K562 (cell line): ENCODE results near the gene NOC4L. TPM values are rescaled to one million over a fixed set of nuclear protein-coding genes. Genes with fewer than 3 reads are reported as not detected.
A peak's percentile ranks its signal among the peaks of the same experiment; 100 is the strongest.

ENCODE experiments used
- ATAC-seq: fragments of 200-7000 bp; cut with Tn5 transposase; 3 replicates; pipeline ENCODE4 v1.9.1; 2020; ENCODE audit warnings: moderate library complexity
- BruUV-seq: library from RNA; stranded (reverse); fragments of 400-500 nt; replicated peaks from 2 replicates; lab custom pipeline; 2021; lab: Mats Ljungman, UMichigan
- CTCF ChIA-PET: fragments of 300-600 bp; formaldehyde crosslinking; extraction: SDS; loops from one replicate; lab custom pipeline; 2021; ENCODE audit warnings: low intra/inter-chr PET ratio; lab: Yijun Ruan, JAX
- POLR2A ChIA-PET: fragments of 300-600, 350-650 bp; sonication (Branson Sonifier 250); formaldehyde crosslinking; extraction: SDS; loops from one replicate; lab custom pipeline; 2021; ENCODE audit warnings: antibody characterized with exemption, inconsistent platforms; lab: Yijun Ruan, JAX
- DNase-seq, 4 experiments: peaks; one replicate each; pipeline versions ENCODE4 v3.0.0 to v3.0.0-alpha.2; 2011 to 2018; ENCODE audit warnings: low spot score in 3 of 4, mixed read lengths in 3 of 4; ENCODE audit errors: extremely low read depth in 1 of 4
- FAIRE-seq: peaks from 2 replicates; lab custom pipeline; 2011; peaks lifted over from hg19 to GRCh38; lab: Jason Lieb, UNC
- H2AFZ ChIP-seq: 2 replicates; pipeline ENCODE4 v1.6.0; 2011; ENCODE audit warnings: low read depth, low read length, control low read depth, inconsistent platforms
- H3K27ac ChIP-seq: fragments of 200-600 bp; 3 replicates; pipeline ENCODE4 v1.8.0; 2011; ENCODE audit warnings: low read depth, mild to moderate bottlenecking, control low read depth, inconsistent platforms, low read length, moderate library complexity, mixed read lengths; ENCODE audit errors: extremely low read depth
- H3K27me3 ChIP-seq, 2 experiments: fragments of 300-600 bp in 1 of 2; 2 replicates in 1 of 2; 3 replicates in 1 of 2; pipeline versions ENCODE4 v1.6.0 to v1.8.0; 2011; ENCODE audit warnings: inconsistent platforms in 2 of 2, low read length in 2 of 2, mild to moderate bottlenecking in 1 of 2, mixed read lengths in 1 of 2, moderate library complexity in 1 of 2; ENCODE audit not compliant: control insufficient read depth in 2 of 2, insufficient read depth in 2 of 2
- H3K36me3 ChIP-seq: fragments of 300-600 bp; 3 replicates; pipeline ENCODE4 v1.8.0; 2011; ENCODE audit warnings: mild to moderate bottlenecking, low read length, inconsistent platforms; ENCODE audit not compliant: control insufficient read depth, insufficient read depth
- H3K4me1 ChIP-seq, 2 experiments: fragments of 200-600 bp in 1 of 2; replicated peaks in 1 of 2; 2 replicates in 1 of 2; 3 replicates in 1 of 2; pipeline versions ENCODE4 v1.5.1 to v1.8.0; 2011; ENCODE audit warnings: inconsistent platforms in 2 of 2, low read length in 2 of 2, mild to moderate bottlenecking in 1 of 2, mixed read lengths in 1 of 2, moderate library complexity in 1 of 2; ENCODE audit not compliant: control insufficient read depth in 2 of 2, insufficient read depth in 2 of 2
- H3K4me2 ChIP-seq: 2 replicates; pipeline ENCODE4 v1.6.1; 2011; ENCODE audit warnings: low read length, control low read depth, inconsistent platforms, mixed read lengths; ENCODE audit not compliant: insufficient read depth
- H3K4me3 ChIP-seq: fragments of 200-600 bp; sonication (generic), shearing (Covaris generic); 2 replicates; pipeline ENCODE4 v1.5.1; 2016; ENCODE audit warnings: control low read depth, inconsistent platforms
- H3K79me2 ChIP-seq: fragments of 200-600 bp; 3 replicates; pipeline ENCODE4 v1.8.0; 2011; ENCODE audit warnings: low read length, inconsistent platforms; ENCODE audit not compliant: control insufficient read depth, insufficient read depth
- H3K9ac ChIP-seq, 2 experiments: 2 replicates each; pipeline versions ENCODE4 v1.6.0 to v1.6.1; 2011; ENCODE audit warnings: low read depth in 2 of 2, low read length in 2 of 2, control low read depth in 1 of 2, inconsistent platforms in 1 of 2, mild to moderate bottlenecking in 1 of 2, mixed read lengths in 1 of 2; ENCODE audit not compliant: insufficient read depth in 1 of 2
- H3K9me1 ChIP-seq: one replicate; pipeline ENCODE4 v1.6.0; 2011; ENCODE audit warnings: inconsistent platforms, mild to moderate bottlenecking, low read length, moderate library complexity; ENCODE audit not compliant: control insufficient read depth, insufficient read depth
- H3K9me3 ChIP-seq: replicated peaks from 2 replicates; pipeline ENCODE4 v1.5.1; 2011; ENCODE audit warnings: low read depth, low read length, inconsistent platforms; ENCODE audit not compliant: control insufficient read depth, insufficient read depth
- H4K20me1 ChIP-seq: replicated peaks from 2 replicates; pipeline ENCODE4 v1.6.1; 2011; ENCODE audit warnings: low read length, inconsistent platforms, mixed read lengths; ENCODE audit not compliant: control insufficient read depth, insufficient read depth
- COPS2 ChIP-seq: fragments of 450-650 bp; conservative IDR thresholded peaks from 2 replicates; pipeline ENCODE4 v1.6.1; 2016; ENCODE audit warnings: mild to moderate bottlenecking, moderate library complexity
- HDAC6 ChIP-seq: IDR thresholded peaks from 2 replicates; pipeline ENCODE4 v1.6.1; 2012; ENCODE audit warnings: low read depth, mild to moderate bottlenecking, control low read depth, inconsistent platforms, low read length, moderate library complexity
- ILF3 ChIP-seq: fragments of 450-650 bp; IDR thresholded peaks from 2 replicates; pipeline ENCODE4 v1.6.1; 2018; ENCODE audit warnings: antibody characterized with exemption, mild to moderate bottlenecking, moderate library complexity, borderline replicate concordance
- SMARCA5 ChIP-seq: fragments of 450-650 bp; IDR thresholded peaks from 2 replicates; pipeline ENCODE4 v1.6.1; 2016
- YY1 ChIP-seq, 3 experiments: IDR thresholded peaks; 2 replicates each; pipeline ENCODE4 v1.6.1; 2011; ENCODE audit warnings: low read length in 2 of 3, mild to moderate bottlenecking in 2 of 3, moderate library complexity in 2 of 3, borderline replicate concordance in 1 of 3, control low read depth in 1 of 3, low read depth in 1 of 3; ENCODE audit not compliant: insufficient read depth in 3 of 3, insufficient replicate concordance in 2 of 3, control insufficient read depth in 1 of 3, insufficient read length in 1 of 3; ENCODE audit errors: extremely low read depth in 1 of 3
- WGBS: fragments of 100-300 bp; shearing (Covaris generic); methylation state at CpG from one replicate; pipeline ENCODE4 v1.1.6; 2016; ENCODE audit warnings: low coverage, mixed read lengths; ENCODE audit not compliant: insufficient coverage; ENCODE audit errors: missing lambda C conversion rate; 5-methylcytosine and 5-hydroxymethylcytosine counted together
- in situ Hi-C: fragments of 300-500 bp; cut with MboI; formaldehyde crosslinking; loops from 4 replicates; pipeline ENCODE4 v1.15.0; 2018; ENCODE audit warnings: inconsistent platforms, mixed read lengths
- intact Hi-C: fragments of 100-400 bp; cut with micrococcal nuclease; formaldehyde crosslinking; loops from 2 replicates; pipeline ENCODE4 v1.14.2; 2022
- polyA plus RNA-seq, 8 experiments: library from polyadenylated mRNA; depleted of rRNA in 4 of 8; stranded (reverse) in 5 of 8; unstranded in 3 of 8; fragments of >200 nt; fragmentation: Nextera tagmentation in 2 of 8; fragmentation: Illumina TruSeq in 1 of 8; extraction: Ambion mirVana in 2 of 8; extraction: Trizol in 1 of 8; gene quantifications; 2 replicates each; pipeline versions ENCODE4 v1.2.1 to v1.2.3, GENCODE V29; 2011 to 2014; ENCODE audit warnings: inconsistent platforms in 1 of 8, missing spikeins in 1 of 8
- total RNA-seq, 7 experiments: library from RNA; depleted of rRNA in 6 of 7; stranded (reverse); fragments of >200 nt in 6 of 7; fragmentation: Illumina TruSeq in 2 of 7; extraction: Trizol in 2 of 7; gene quantifications; 2 replicates each; pipeline versions ENCODE4 v1.2.1 to v1.2.3, GENCODE V29; 2011 to 2021; ENCODE audit warnings: low replicate concordance in 1 of 7

Gene NOC4L
- total and polyA plus RNA-seq, 9 of the 15 experiments (the other 6 are each of a cell fraction or from before 2014, with no cell fraction given), result 1.3 to 77.0 (median 20.0) TPM

- DNase-seq (no peak), ATAC-seq (no peak), FAIRE-seq (peak; percentile 42)
- WGBS, result 3% methylated on average over 16 of the region's 25 CpGs
- Histone ChIP-seq H3K9ac (no peak overlapping the region), H3K27ac (no peak overlapping the region), H3K36me3 (no peaks in the 10 kb centered on the region), H3K9me3 (no peaks in the 10 kb centered on the region), H3K27me3 (peaks cover 67 to 90% of the 10 kb centered on the region in 2 experiments), H3K4me1 (peaks cover 3 to 58% of the 10 kb centered on the region in 2 experiments; a peak in 3 of 5 replicates), H2AFZ (no peak overlapping the region), H3K4me3 (no peak overlapping the region), H3K79me2 (no peaks in the 10 kb centered on the region), H3K4me2 (no peak overlapping the region), H3K9me1 (no peaks in the 10 kb centered on the region), H4K20me1 (peaks cover 10% of the 10 kb centered on the region)
- intact Hi-C loops (no loop called here), in situ Hi-C loops (no loop called here)
- no peak for TF ChIP-seq YY1 (IDR thresholded peaks at IDR 0.05; ENCODE audit: borderline replicate concordance in 1 of 3, control insufficient read depth in 1 of 3, extremely low read depth in 1 of 3, insufficient read depth in 3 of 3, insufficient read length in 1 of 3, insufficient replicate concordance in 2 of 3, low read depth in 1 of 3, low read length in 2 of 3)
- TF ChIP-seq HDAC6, result no peak
- TF ChIP-seq ILF3, result no peak
- no peak for TF ChIP-seq SMARCA5
- no peak for TF ChIP-seq COPS2
- ChIA-PET POLR2A (interaction anchor here (0.6 kb wide), 1 partner anchor 14 kb away, joined by 3 read pairs; no protein-coding TSS in a partner anchor), CTCF (interaction anchor here (0.6 kb wide), 1 partner anchor 15 kb away, joined by 3 read pairs; no protein-coding TSS in a partner anchor)
- no TSS peak for BruUV-seq
Observed at GRCh38 chr12:132174839-132175490, 30.7 kb downstream of the NOC4L start.
